HUES48 (cell line): Measurements from ENCODE around the gene PPARA.

Source experiments
- H3K27ac ChIP-seq: one replicate; pipeline ENCODE4 v1.7.0; 2013; ENCODE audit warnings: low read depth, low read length, inconsistent platforms
- H3K27me3 ChIP-seq: 2 replicates; pipeline ENCODE4 v1.6.1; 2013; ENCODE audit warnings: mild to moderate bottlenecking, low read length; ENCODE audit not compliant: control insufficient read depth, insufficient read depth
- H3K36me3 ChIP-seq: 2 replicates; pipeline ENCODE4 v1.6.1; 2013; ENCODE audit warnings: low read length; ENCODE audit not compliant: control insufficient read depth, insufficient read depth
- H3K4me1 ChIP-seq: 2 replicates; pipeline ENCODE4 v1.6.1; 2013; ENCODE audit warnings: mild to moderate bottlenecking, low read length; ENCODE audit not compliant: control insufficient read depth, insufficient read depth
- H3K4me3 ChIP-seq: 2 replicates; pipeline ENCODE4 v1.5.1; 2013; ENCODE audit warnings: mild to moderate bottlenecking, low read depth, low read length
- H3K9ac ChIP-seq: 2 replicates; pipeline ENCODE4 v1.6.1; 2013; ENCODE audit warnings: mild to moderate bottlenecking, low read depth, low read length, moderate library complexity
- H3K9me3 ChIP-seq: 2 replicates; pipeline ENCODE4 v1.6.1; 2013; ENCODE audit warnings: low read length; ENCODE audit not compliant: control insufficient read depth, insufficient read depth

PPARA gene

GRCh38 chr22:46272762-46273431, 122.6 kb downstream of the PPARA start:
- Histone ChIP-seq H3K4me3 (no peak overlapping the region), H3K27me3 (no peaks in the 10 kb centered on the region), H3K36me3 (peaks cover 43% of the 10 kb centered on the region), H3K9ac (no peak overlapping the region), H3K9me3 (no peaks in the 10 kb centered on the region), H3K27ac (no peak overlapping the region), H3K4me1 (no peaks in the 10 kb centered on the region)

GRCh38 chr22:46273432-46274148, 123.3 kb downstream of the PPARA start:
- no peak overlapping the region for H3K4me3 ChIP-seq
- no peak overlapping the region for H3K27ac ChIP-seq
- no peaks in the 10 kb centered on the region for H3K27me3 ChIP-seq
- no peaks in the 10 kb centered on the region for H3K4me1 ChIP-seq
- no peaks in the 10 kb centered on the region for H3K9me3 ChIP-seq
- H3K36me3 ChIP-seq = peaks cover 50% of the 10 kb centered on the region
- H3K9ac ChIP-seq = no peak overlapping the region

GRCh38 chr22:46274381-46274780, 124.1 kb downstream of the PPARA start:
- peaks cover 58% of the 10 kb centered on the region for H3K36me3 ChIP-seq
- no peak overlapping the region for H3K9ac ChIP-seq
- H3K9me3 ChIP-seq = no peaks in the 10 kb centered on the region
- H3K27me3 ChIP-seq = no peaks in the 10 kb centered on the region
- H3K4me1 ChIP-seq = no peaks in the 10 kb centered on the region
- no peak overlapping the region for H3K27ac ChIP-seq
- no peak overlapping the region for H3K4me3 ChIP-seq

GRCh38 chr22:46275455-46276122, 125.3 kb downstream of the PPARA start:
- Histone ChIP-seq H3K4me1 (no peaks in the 10 kb centered on the region), H3K36me3 (peaks cover 69% of the 10 kb centered on the region), H3K9me3 (no peaks in the 10 kb centered on the region), H3K9ac (no peak overlapping the region), H3K4me3 (no peak overlapping the region), H3K27ac (no peak overlapping the region), H3K27me3 (no peaks in the 10 kb centered on the region)

GRCh38 chr22:46276563-46276962, 126.2 kb downstream of the PPARA start:
- no peak overlapping the region for H3K9ac ChIP-seq
- no peak overlapping the region for H3K27ac ChIP-seq
- no peak overlapping the region for H3K4me3 ChIP-seq
- peaks cover 78% of the 10 kb centered on the region for H3K36me3 ChIP-seq
- no peaks in the 10 kb centered on the region for H3K27me3 ChIP-seq
- H3K9me3 ChIP-seq = no peaks in the 10 kb centered on the region
- H3K4me1 ChIP-seq = no peaks in the 10 kb centered on the region

- Histone ChIP-seq H3K27me3 (no peaks in the 10 kb centered on the region), H3K9ac (no peak overlapping the region), H3K36me3 (peaks cover 72% of the 10 kb centered on the region), H3K4me1 (no peaks in the 10 kb centered on the region), H3K9me3 (no peaks in the 10 kb centered on the region), H3K27ac (no peak overlapping the region), H3K4me3 (no peak overlapping the region)
Observed at GRCh38 chr22:46278656-46279645, 128.6 kb downstream of the PPARA start.

- no peaks in the 10 kb centered on the region for H3K27me3 ChIP-seq
- H3K9ac ChIP-seq = no peak overlapping the region
- no peaks in the 10 kb centered on the region for H3K4me1 ChIP-seq
- peaks cover 78% of the 10 kb centered on the region for H3K36me3 ChIP-seq
- H3K9me3 ChIP-seq = no peaks in the 10 kb centered on the region
- H3K27ac ChIP-seq = no peak overlapping the region
- no peak overlapping the region for H3K4me3 ChIP-seq
Observed at GRCh38 chr22:46280063-46280817, 129.9 kb downstream of the PPARA start.

GRCh38 chr22:46280999-46281623, 130.8 kb downstream of the PPARA start:
- Histone ChIP-seq H3K9ac (no peak overlapping the region), H3K4me3 (no peak overlapping the region), H3K27ac (no peak overlapping the region), H3K9me3 (no peaks in the 10 kb centered on the region), H3K36me3 (peaks cover 73% of the 10 kb centered on the region), H3K27me3 (no peaks in the 10 kb centered on the region), H3K4me1 (no peaks in the 10 kb centered on the region)

GRCh38 chr22:46281866-46282678, 131.7 kb downstream of the PPARA start:
- H3K9me3 ChIP-seq = no peaks in the 10 kb centered on the region
- no peaks in the 10 kb centered on the region for H3K4me1 ChIP-seq
- no peaks in the 10 kb centered on the region for H3K27me3 ChIP-seq
- H3K27ac ChIP-seq = no peak overlapping the region
- H3K36me3 ChIP-seq = peaks cover 67% of the 10 kb centered on the region
- H3K9ac ChIP-seq = no peak overlapping the region
- H3K4me3 ChIP-seq = no peak overlapping the region
